PC-9 (cell line): ENCODE data around the gene ASTN2. TPM values are rescaled to one million over a fixed set of nuclear protein-coding genes. Genes with fewer than 3 reads are reported as not detected.

Experiments used
- BruUV-seq: library from RNA; stranded (reverse); fragments of 400-500 nt; replicated peaks from 2 replicates; lab custom pipeline; 2021; lab: Mats Ljungman, UMichigan
- CTCF ChIA-PET: fragments of 300-600 bp; sonication (Branson Sonifier 250); formaldehyde crosslinking; loops from one replicate; lab custom pipeline; 2022; ENCODE audit warnings: antibody characterized with exemption; lab: Charles Lee
- POLR2A ChIA-PET: fragments of 300-600 bp; sonication (Branson Sonifier 250); formaldehyde crosslinking; loops from one replicate; lab custom pipeline; 2022; ENCODE audit warnings: antibody characterized with exemption; ENCODE audit not compliant: unreplicated experiment; lab: Charles Lee
- DNase-seq, 2 experiments: peaks; one replicate each; pipeline versions ENCODE4 v3.0.0 to v3.0.0-alpha.2; 2015 to 2022; ENCODE audit warnings: mixed read lengths in 1 of 2
- H2AFZ ChIP-seq: fragments of 200-600 bp; sonication (generic); 2 replicates; pipeline ENCODE4 v1.8.1; 2017; ENCODE audit warnings: antibody characterized with exemption
- H3F3A ChIP-seq: fragments of 200-600 bp; sonication (generic); 2 replicates; pipeline ENCODE4 v1.8.1; 2017; ENCODE audit warnings: antibody characterized with exemption, mild to moderate bottlenecking, low read depth; ENCODE audit not compliant: insufficient read depth
- H3K27ac ChIP-seq: fragments of 200-600 bp; sonication (generic); 2 replicates; pipeline ENCODE4 v1.6.1; 2016; ENCODE audit warnings: mixed run types
- H3K27me3 ChIP-seq: fragments of 200-600 bp; sonication (generic); 2 replicates; pipeline ENCODE4 v1.6.1; 2016; ENCODE audit warnings: low read depth, mixed run types; ENCODE audit not compliant: insufficient read depth
- H3K36me3 ChIP-seq: fragments of 200-600 bp; sonication (generic); 2 replicates; pipeline ENCODE4 v1.6.1; 2016; ENCODE audit warnings: low read depth, mixed run types
- H3K4me1 ChIP-seq: fragments of 200-600 bp; sonication (generic); replicated peaks from 2 replicates; pipeline ENCODE4 v1.6.1; 2016; ENCODE audit warnings: mixed run types; ENCODE audit not compliant: insufficient read depth
- H3K4me2 ChIP-seq: fragments of 200-600 bp; sonication (generic); 2 replicates; pipeline ENCODE4 v1.6.1; 2017; ENCODE audit warnings: mixed run types
- H3K4me3 ChIP-seq: fragments of 200-600 bp; sonication (generic); 2 replicates; pipeline ENCODE4 v1.6.1; 2016; ENCODE audit warnings: mixed run types
- H3K79me2 ChIP-seq: fragments of 200-600 bp; sonication (generic); 2 replicates; pipeline ENCODE4 v1.6.1; 2017; ENCODE audit warnings: low read depth, mixed run types
- H3K9me2 ChIP-seq: fragments of 200-600 bp; sonication (generic); 2 replicates; pipeline ENCODE4 v1.8.1; 2017; ENCODE audit warnings: mild to moderate bottlenecking; ENCODE audit not compliant: insufficient read depth
- H3K9me3 ChIP-seq: fragments of 200-600 bp; sonication (generic); 2 replicates; pipeline ENCODE4 v1.8.1; 2016; ENCODE audit warnings: low read depth; ENCODE audit not compliant: insufficient read depth
- H4K20me1 ChIP-seq: fragments of 200-600 bp; sonication (generic); 2 replicates; pipeline ENCODE4 v1.8.1; 2017; ENCODE audit not compliant: insufficient read depth
- CTCF ChIP-seq: fragments of 200-600 bp; sonication (generic); conservative IDR thresholded peaks from 2 replicates; pipeline ENCODE4 v1.6.1; 2017; ENCODE audit warnings: mixed run types, antibody characterized with exemption, mild to moderate bottlenecking, moderate library complexity
- EZH2 ChIP-seq: fragments of 200-600 bp; sonication (generic); IDR thresholded peaks from 2 replicates; pipeline ENCODE4 v1.8.0; 2017; ENCODE audit warnings: antibody characterized with exemption, low read depth
- intact Hi-C: fragments of 100-400 bp; cut with micrococcal nuclease; formaldehyde crosslinking; loops from one replicate; pipeline ENCODE4 v1.10.0; 2022; ENCODE audit not compliant: unreplicated experiment
- total RNA-seq: library from RNA; stranded (reverse); gene quantifications from 2 replicates; pipeline ENCODE4 v1.2.3, GENCODE V29; 2021

Gene ASTN2
- total RNA-seq, 1 experiment from 2014 or later = 6.2 TPM

GRCh38 chr9:116378873-116379272 lies 1036.0 kb downstream of the ASTN2 start:
- H3K36me3 ChIP-seq = no peaks in the 10 kb centered on the region
- no peak for DNase-seq
- no peak overlapping the region for H3K4me2 ChIP-seq
- no peaks in the 10 kb centered on the region for H3K9me3 ChIP-seq
- H3K4me1 ChIP-seq = peaks cover 17% of the 10 kb centered on the region
- H4K20me1 ChIP-seq = no peaks in the 10 kb centered on the region
- no peak overlapping the region for H2AFZ ChIP-seq
- TF ChIP-seq EZH2 (no peak), CTCF (no peak)
- BruUV-seq = no TSS peak
- no peaks in the 10 kb centered on the region for H3K9me2 ChIP-seq
- peaks cover 4% of the 10 kb centered on the region; the same call in 1 of the 2 replicates for H3F3A ChIP-seq
- H3K27ac ChIP-seq = no peak overlapping the region
- intact Hi-C loops = no loop called here
- ChIA-PET CTCF (no interaction called here), POLR2A (interaction anchor here (0.5 kb wide), 1 partner anchor 98 kb away, joined by 36 read pairs; no protein-coding TSS in a partner anchor)
- no peak overlapping the region for H3K4me3 ChIP-seq
- no peaks in the 10 kb centered on the region for H3K79me2 ChIP-seq
- no peaks in the 10 kb centered on the region for H3K27me3 ChIP-seq

DNA sequence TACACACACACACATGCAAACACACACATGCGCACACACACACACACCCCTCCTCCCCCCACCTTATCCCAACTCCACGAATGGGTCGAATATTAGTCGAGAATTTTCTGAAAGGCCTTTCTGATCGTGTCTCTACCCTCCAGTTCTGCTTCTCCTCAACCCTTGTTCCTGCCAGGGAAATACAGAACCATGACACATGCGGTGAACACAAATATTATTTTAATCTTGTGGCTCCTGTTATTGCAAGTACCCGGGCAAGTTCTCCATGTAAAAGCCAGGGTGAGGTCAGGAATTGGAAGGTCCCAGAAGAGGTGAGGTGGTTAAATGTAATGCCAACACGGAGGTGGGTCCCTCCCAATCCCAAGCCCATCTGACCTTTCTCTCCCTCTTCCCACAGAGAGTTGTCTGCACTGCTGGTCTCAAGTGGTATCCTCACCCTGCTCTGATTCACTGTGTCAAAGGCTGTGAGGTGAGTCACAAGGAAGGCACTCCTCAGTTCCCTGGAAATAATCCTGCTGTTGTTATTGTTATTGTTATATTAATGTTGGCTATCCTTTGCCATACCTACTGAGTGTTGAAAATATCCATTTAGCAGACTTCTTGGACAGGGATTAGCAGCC lies 1037.6 kb downstream of the ASTN2 start:
- BruUV-seq = no TSS peak
- TF ChIP-seq CTCF (no peak), EZH2 (no peak)
- H3K27ac ChIP-seq = peak overlapping the region; percentile 55
- no peaks in the 10 kb centered on the region for H3K9me2 ChIP-seq
- H3K36me3 ChIP-seq = no peaks in the 10 kb centered on the region
- intact Hi-C loops = no loop called here
- H3K4me3 ChIP-seq = no peak overlapping the region; the same call in 1 of the 2 replicates
- H3F3A ChIP-seq = peaks cover 4% of the 10 kb centered on the region; the same call in 1 of the 2 replicates
- no peaks in the 10 kb centered on the region for H3K27me3 ChIP-seq
- no peaks in the 10 kb centered on the region for H3K79me2 ChIP-seq
- H3K9me3 ChIP-seq = no peaks in the 10 kb centered on the region
- H2AFZ ChIP-seq = peak overlapping the region; percentile 47; the same call in 1 of the 2 replicates
- peak overlapping the region; percentile 66 for H3K4me2 ChIP-seq
- H3K4me1 ChIP-seq = peaks cover 17% of the 10 kb centered on the region
- H4K20me1 ChIP-seq = no peaks in the 10 kb centered on the region
- ChIA-PET CTCF (no interaction called here), POLR2A (no interaction called here)
- peak; percentile 51 to 74 for DNase-seq
